GM12892 (cell line): ENCODE results near the gene ARHGAP26.

Experiments used
- DNase-seq: peaks from one replicate; pipeline ENCODE4 v3.0.0; 2011; ENCODE audit not compliant: insufficient read length
- FAIRE-seq: peaks from 2 replicates; lab custom pipeline; 2011; peaks lifted over from hg19 to GRCh38; lab: Jason Lieb, UNC
- POLR2A ChIP-seq: IDR thresholded peaks from 2 replicates; pipeline ENCODE4 v1.6.1; 2011; ENCODE audit warnings: low read depth, low read length, control low read depth
- POLR2AphosphoS5 ChIP-seq: IDR thresholded peaks from 2 replicates; pipeline ENCODE4 v1.6.1; 2011; ENCODE audit warnings: low read depth, low read length, control low read depth
- TAF1 ChIP-seq: IDR thresholded peaks from 2 replicates; pipeline ENCODE4 v1.6.1; 2011; ENCODE audit warnings: low read depth, mild to moderate bottlenecking, control low read depth, low read length, borderline replicate concordance

Gene ARHGAP26

DNA sequence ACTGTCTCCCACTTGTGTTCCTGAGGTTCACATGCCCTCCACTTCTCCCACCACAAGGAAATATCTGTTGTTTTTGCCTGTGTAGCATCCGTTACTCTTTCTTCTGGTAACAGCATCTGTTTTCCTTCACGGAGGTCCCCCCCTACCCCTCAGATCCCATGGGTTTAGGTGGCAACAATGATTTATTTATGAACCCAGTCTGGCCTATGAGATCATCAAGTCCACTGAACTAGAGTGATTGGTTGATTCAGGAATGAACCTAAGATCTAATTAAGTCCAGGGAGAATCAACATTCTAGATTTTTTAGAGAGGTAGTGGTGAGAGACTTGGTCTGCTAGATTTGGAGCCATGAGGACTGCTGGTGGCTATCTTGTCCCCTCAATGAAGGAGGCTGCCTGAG is 466.5 kb downstream of the ARHGAP26 start:
- no peak for TF ChIP-seq TAF1
- no peak for DNase-seq
- FAIRE-seq, result no peak

DNA sequence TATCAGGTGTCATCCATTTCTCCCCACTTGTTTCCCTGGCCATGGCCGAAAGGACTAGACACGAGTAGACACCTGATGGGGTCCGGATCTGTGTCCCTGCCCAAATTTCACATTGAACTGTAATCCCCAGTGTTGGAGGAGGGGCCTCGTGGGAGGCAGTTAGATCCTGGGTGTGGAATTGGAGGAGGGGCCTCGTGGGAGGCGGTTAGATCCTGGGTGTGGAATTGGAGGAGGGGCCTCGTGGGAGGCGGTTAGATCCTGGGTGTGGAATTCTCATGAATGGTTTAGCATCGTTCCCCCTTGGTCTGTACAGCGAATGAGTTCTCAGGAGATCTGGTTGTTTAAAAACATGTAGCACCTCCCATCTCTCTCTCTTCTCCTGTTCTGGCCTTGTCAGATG is 467.5 kb downstream of the ARHGAP26 start:
- no peak for FAIRE-seq
- no peak for DNase-seq
- TF ChIP-seq TAF1 (no peak), POLR2A (no peak), POLR2AphosphoS5 (no peak)

DNA sequence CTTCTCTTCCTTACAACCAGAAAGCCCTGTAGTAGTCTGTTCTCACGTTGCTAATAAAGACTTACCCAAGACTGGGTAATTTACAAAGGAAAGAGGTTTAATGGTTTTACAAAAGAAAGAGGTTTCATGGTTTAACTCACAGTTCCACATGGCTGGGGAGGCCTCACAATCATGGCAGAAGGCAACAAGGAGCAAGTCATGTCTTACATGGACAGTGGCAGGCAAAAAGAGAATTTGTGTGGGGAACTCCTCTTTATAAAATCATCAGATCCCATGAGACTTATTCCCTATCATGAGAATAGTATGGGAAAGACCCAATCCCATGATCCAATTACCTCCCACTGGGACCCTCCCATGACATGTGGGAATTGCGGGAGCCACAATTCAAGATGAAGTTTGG is 468.4 kb downstream of the ARHGAP26 start:
- no peak for FAIRE-seq
- TF ChIP-seq POLR2A (no peak), POLR2AphosphoS5 (no peak)
- DNase-seq, result no peak

- FAIRE-seq (no peak), DNase-seq (no peak)
- no peak for TF ChIP-seq POLR2A
- no peak for TF ChIP-seq TAF1
- no peak for TF ChIP-seq POLR2AphosphoS5
These were observed 469.8 kb downstream of the ARHGAP26 start for GRCh38 chr5:143239882-143240518.

- TF ChIP-seq POLR2A (no peak), POLR2AphosphoS5 (no peak), TAF1 (no peak)
- DNase-seq, result no peak
- FAIRE-seq, result no peak
These were observed 471.7 kb downstream of the ARHGAP26 start for GRCh38 chr5:143241892-143242291.

- DNase-seq (no peak), FAIRE-seq (peak; percentile 9)
- TF ChIP-seq POLR2AphosphoS5 (no peak), POLR2A (no peak), TAF1 (no peak)
These were observed 472.9 kb downstream of the ARHGAP26 start for GRCh38 chr5:143243103-143243502.

- DNase-seq (no peak), FAIRE-seq (no peak)
- TF ChIP-seq TAF1 (no peak), POLR2AphosphoS5 (no peak), POLR2A (no peak)
These were observed 474.0 kb downstream of the ARHGAP26 start for GRCh38 chr5:143244000-143244736.

DNA sequence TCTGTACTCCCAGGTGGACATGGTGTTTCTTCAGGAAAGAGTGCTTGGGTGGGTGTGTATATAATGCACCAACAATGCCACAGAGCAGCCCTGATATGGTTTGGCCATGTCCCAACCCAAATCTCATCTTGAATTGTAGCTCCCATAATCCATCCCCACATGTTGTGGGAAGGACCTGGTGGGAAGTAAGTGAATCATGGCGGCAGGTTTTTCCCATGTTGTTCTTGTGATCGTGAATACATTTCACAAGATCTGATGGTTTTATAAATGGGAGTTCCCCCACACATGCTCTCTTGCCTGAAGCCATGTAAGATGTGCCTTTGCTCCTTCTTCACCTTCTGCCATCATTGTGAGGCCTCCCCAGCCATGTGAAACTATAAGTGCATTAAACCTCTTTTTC is 474.8 kb downstream of the ARHGAP26 start:
- FAIRE-seq (no peak), DNase-seq (no peak)
- TF ChIP-seq POLR2AphosphoS5 (no peak), POLR2A (no peak), TAF1 (no peak)

- FAIRE-seq, result no peak
- TF ChIP-seq POLR2A (no peak), TAF1 (no peak), POLR2AphosphoS5 (no peak)
- no peak for DNase-seq
These were observed 475.9 kb downstream of the ARHGAP26 start for GRCh38 chr5:143245929-143246561.

GRCh38 chr5:143247134-143247815 is 477.1 kb downstream of the ARHGAP26 start:
- TF ChIP-seq TAF1, result no peak
- no peak for TF ChIP-seq POLR2A
- no peak for TF ChIP-seq POLR2AphosphoS5
- DNase-seq, result no peak
- FAIRE-seq, result no peak

GRCh38 chr5:143248391-143248790 is 478.2 kb downstream of the ARHGAP26 start:
- DNase-seq (no peak), FAIRE-seq (no peak)
- TF ChIP-seq TAF1 (no peak), POLR2A (no peak), POLR2AphosphoS5 (no peak)
